Measurements from ENCODE around the gene MRPS27. TPM values are rescaled to one million over a fixed set of nuclear protein-coding genes. Genes with fewer than 3 reads are reported as not detected.

Gene MRPS27
- total and polyA plus RNA-seq, 10 donors, result 23.5 to 55.5 (median 42.6) TPM

GRCh38 chr5:72305194-72306142 is 14.6 kb downstream of the MRPS27 start:
- no peak for DNase-seq
- H3K27me3 ChIP-seq (replicated peaks in 1 of 7), result no peaks in the 10 kb centered on the region
- H3K4me3 ChIP-seq, result no peak overlapping the region
- no peaks in the 10 kb centered on the region for H3K9me3 ChIP-seq
- H3K27ac ChIP-seq, result peak overlapping the region in 5 of 8 donors; percentile 51 to 66 (median 62)
- WGBS, 5 donors, result 68 to 94% (median 82%) methylated on average over 2 of the region's 2 CpGs
- TF ChIP-seq POLR2AphosphoS5 (IDR thresholded peaks at IDR 0.05) (no peak), POLR2A (IDR thresholded peaks at IDR 0.05) (no peak), CTCF (IDR thresholded peaks at IDR 0.05 in 8 of 11, conservative IDR thresholded peaks at IDR 0.05 in 3 of 11) (no peak)
- intact Hi-C loops (cut with DNase I; ENCODE audit: low total_unique reads), result loop anchor here (10.0 kb wide), 2 partner anchors 171 to 521 kb away; no protein-coding TSS in a partner anchor
- peaks cover 0 to 69% (median 28%) of the 10 kb centered on the region in 6 donors for H3K4me1 ChIP-seq
- peaks cover 0 to 26% (median 10%) of the 10 kb centered on the region in 6 donors for H3K36me3 ChIP-seq

DNA sequence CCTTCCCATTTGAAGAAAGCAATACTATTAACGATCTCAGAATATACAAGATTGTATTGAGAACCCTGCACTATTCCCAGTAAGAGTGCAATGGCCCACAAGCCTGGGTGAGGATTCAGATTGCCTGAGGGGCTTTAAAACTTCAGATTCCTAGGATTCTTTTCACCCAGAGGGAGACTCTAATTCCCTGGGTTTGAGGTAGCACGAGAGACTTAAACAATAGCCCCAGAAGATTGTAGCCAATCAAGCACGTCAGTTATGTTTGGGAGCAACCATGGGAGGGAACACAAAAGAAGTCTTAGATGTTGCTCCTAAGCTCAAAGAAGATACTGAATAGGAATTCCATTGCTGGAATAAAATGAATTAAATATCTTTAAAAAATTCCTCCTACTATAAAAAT is 17.9 kb downstream of the MRPS27 start:
- intact Hi-C loops (cut with DNase I; ENCODE audit: low total_unique reads), result loop anchor here (10.0 kb wide), 2 partner anchors 167 to 517 kb away; no protein-coding TSS in a partner anchor
- H3K27me3 ChIP-seq (replicated peaks in 1 of 7), result no peaks in the 10 kb centered on the region
- TF ChIP-seq CTCF (IDR thresholded peaks at IDR 0.05 in 8 of 11, conservative IDR thresholded peaks at IDR 0.05 in 3 of 11) (no peak), POLR2AphosphoS5 (IDR thresholded peaks at IDR 0.05) (no peak), POLR2A (IDR thresholded peaks at IDR 0.05) (no peak)
- H3K36me3 ChIP-seq, result peaks cover 0 to 12% (median under 1%) of the 10 kb centered on the region in 6 donors
- no peak for DNase-seq
- H3K9me3 ChIP-seq, result no peaks in the 10 kb centered on the region
- peaks cover 0 to 83% (median 24%) of the 10 kb centered on the region in 6 donors for H3K4me1 ChIP-seq
- H3K27ac ChIP-seq, result peak overlapping the region in 3 of 8 donors; percentile 8 to 39 (median 35)
- H3K4me3 ChIP-seq, result no peak overlapping the region
- 81 to 87% (median 84%) methylated on average over 3 of the region's 3 CpGs for WGBS, 5 donors

- H3K4me1 ChIP-seq, result peaks cover 0 to 82% (median 19%) of the 10 kb centered on the region in 6 donors
- H3K27me3 ChIP-seq (replicated peaks in 1 of 7), result no peaks in the 10 kb centered on the region
- H3K9me3 ChIP-seq, result no peaks in the 10 kb centered on the region
- WGBS, 5 donors, result 72 to 89% (median 85%) methylated on average over 6 of the region's 6 CpGs
- H3K36me3 ChIP-seq, result peaks cover 0 to 18% (median 3%) of the 10 kb centered on the region in 6 donors
- intact Hi-C loops (cut with DNase I; ENCODE audit: low total_unique reads), result loop anchor here (10.0 kb wide), 2 partner anchors 167 to 517 kb away; no protein-coding TSS in a partner anchor
- peak in 2 of 3 donors; percentile 25 to 63 for TF ChIP-seq POLR2AphosphoS5 (IDR thresholded peaks at IDR 0.05)
- TF ChIP-seq POLR2A (IDR thresholded peaks at IDR 0.05), result no peak
- no peak for TF ChIP-seq CTCF (IDR thresholded peaks at IDR 0.05 in 8 of 11, conservative IDR thresholded peaks at IDR 0.05 in 3 of 11)
- peak overlapping the region in 4 of 8 donors; percentile 1 to 39 (median 22) for H3K27ac ChIP-seq
- no peak overlapping the region for H3K4me3 ChIP-seq
- DNase-seq, result no peak
Measured at GRCh38 chr5:72301557-72301956, 18.5 kb downstream of the MRPS27 start.

All from spleen (tissue), 11 donors.